Muscle of arm (tissue), 12 donors: ENCODE measurements around the gene UTP15. TPM values are rescaled to one million over a fixed set of nuclear protein-coding genes. Genes with fewer than 3 reads are reported as not detected.

Experiments
- DNase-seq: peaks from one replicate; pipeline ENCODE4 v3.0.0-alpha.2; 2013
- polyA plus RNA-seq, 12 donors: library from polyadenylated mRNA; unstranded; fragments of 120-200 nt; gene quantifications; one replicate each; pipeline ENCODE4 v1.2.1, GENCODE V29; 2013; ENCODE audit not compliant: insufficient read length in 12 of 12

Gene UTP15
- polyA plus RNA-seq, 12 donors = 8.5 to 19.9 (median 12.7) TPM; not detected in 1

GRCh38 chr5:73564018-73564417 is 1.5 kb upstream of the UTP15 start:
- DNase-seq = no peak

- no peak for DNase-seq
These were observed 868 bp upstream of the UTP15 start for GRCh38 chr5:73564675-73565074.

- no peak for DNase-seq
These were observed 515 bp downstream of the UTP15 start for GRCh38 chr5:73565969-73566547.

GRCh38 chr5:73582285-73583145 is 17.0 kb downstream of the UTP15 start:
- no peak for DNase-seq

- DNase-seq = no peak
These were observed 22.4 kb downstream of the UTP15 start for GRCh38 chr5:73587923-73588322.

GRCh38 chr5:73591102-73591695 is 25.7 kb downstream of the UTP15 start:
- DNase-seq = peak; percentile 69

- no peak for DNase-seq
These were observed 26.4 kb downstream of the UTP15 start for GRCh38 chr5:73591698-73592501.

GRCh38 chr5:73592551-73592950 is 27.0 kb downstream of the UTP15 start:
- DNase-seq = no peak

- DNase-seq = no peak
These were observed 31.3 kb downstream of the UTP15 start for GRCh38 chr5:73596705-73597328.

GRCh38 chr5:73599380-73599779 is 33.8 kb downstream of the UTP15 start:
- DNase-seq = no peak

- DNase-seq = no peak
These were observed 38.5 kb downstream of the UTP15 start for GRCh38 chr5:73603998-73604397.

GRCh38 chr5:73605223-73606087 is 39.9 kb downstream of the UTP15 start:
- no peak for DNase-seq

- DNase-seq = no peak
These were observed 40.7 kb downstream of the UTP15 start for GRCh38 chr5:73606206-73606753.

- DNase-seq = no peak
These were observed 41.7 kb downstream of the UTP15 start for GRCh38 chr5:73607228-73607627.

- DNase-seq = no peak
These were observed 47.3 kb downstream of the UTP15 start for GRCh38 chr5:73612799-73613198.

GRCh38 chr5:73615085-73615484 is 49.5 kb downstream of the UTP15 start:
- DNase-seq = no peak

GRCh38 chr5:73615947-73616346 is 50.4 kb downstream of the UTP15 start:
- no peak for DNase-seq

GRCh38 chr5:73617510-73618279 is 52.2 kb downstream of the UTP15 start:
- DNase-seq = no peak

- DNase-seq = no peak
These were observed 54.2 kb downstream of the UTP15 start for GRCh38 chr5:73619606-73620333.
